HEK293 (cell line): ENCODE data around the gene DYNLT2.

Experiments used
- CTCF ChIA-PET: fragments of 350-600 bp; formaldehyde crosslinking; extraction: SDS; loops from one replicate; lab custom pipeline; 2021; ENCODE audit warnings: antibody characterized with exemption; lab: Yijun Ruan, JAX
- POLR2A ChIA-PET: fragments of 300-600 bp; formaldehyde crosslinking; extraction: SDS; loops from one replicate; lab custom pipeline; 2020; ENCODE audit warnings: antibody characterized with exemption, inconsistent platforms; lab: Yijun Ruan, JAX
- H3K27ac ChIP-seq: fragments of 200-500 bp; sonication (Bioruptor generic); 2 replicates; pipeline ENCODE4 v1.5.1; 2014; ENCODE audit warnings: low read depth, low read length, control low read depth, inconsistent platforms; ENCODE audit errors: extremely low read depth
- H3K36me3 ChIP-seq, 2 experiments: fragments of 200-500 bp in 1 of 2; sonication (Bioruptor generic) in 1 of 2; 1 replicate in 1 of 2; 2 replicates in 1 of 2; pipeline ENCODE4 v1.5.1; 2014 to 2017; ENCODE audit warnings: inconsistent platforms in 2 of 2, low read length in 2 of 2; ENCODE audit not compliant: control insufficient read depth in 2 of 2, insufficient read depth in 1 of 2
- H3K4me1 ChIP-seq: fragments of 200-500 bp; sonication (Bioruptor generic); 2 replicates; pipeline ENCODE4 v1.5.1; 2014; ENCODE audit warnings: mild to moderate bottlenecking, low read length, inconsistent platforms; ENCODE audit not compliant: control insufficient read depth, insufficient read depth
- H3K4me3 ChIP-seq: 2 replicates; pipeline ENCODE4 v1.5.1; 2011; ENCODE audit warnings: low read depth, mild to moderate bottlenecking, control low read depth, low read length, moderate library complexity
- H3K9me3 ChIP-seq: fragments of 200-500 bp; sonication (Bioruptor generic); 2 replicates; pipeline ENCODE4 v1.5.1; 2014; ENCODE audit warnings: low read depth, low read length, inconsistent platforms; ENCODE audit not compliant: control insufficient read depth, insufficient read depth
- EGR2 ChIP-seq: fragments of 450-650 bp; formaldehyde crosslinking; IDR thresholded peaks from 2 replicates; pipeline ENCODE4 v1.5.1; 2016; ENCODE audit warnings: low read depth, missing biosample characterization, missing genetic modification characterization
- KLF7 ChIP-seq: fragments of 450-650 bp; formaldehyde crosslinking; IDR thresholded peaks from 2 replicates; pipeline ENCODE4 v1.5.1; 2016; ENCODE audit warnings: missing biosample characterization, missing genetic modification characterization, borderline replicate concordance
- TCF7L2 ChIP-seq: IDR thresholded peaks from 2 replicates; pipeline ENCODE4 v1.6.1; 2011; ENCODE audit warnings: low read depth, mild to moderate bottlenecking, inconsistent platforms, low read length, moderate library complexity, borderline replicate concordance
- ZNF140 ChIP-seq: fragments of 450-650 bp; formaldehyde crosslinking; IDR thresholded peaks from 2 replicates; pipeline ENCODE4 v1.5.1; 2016; ENCODE audit warnings: missing biosample characterization, missing genetic modification characterization
- ZNF184 ChIP-seq: fragments of 450-650 bp; IDR thresholded peaks from 2 replicates; pipeline ENCODE4 v1.5.1; 2018; ENCODE audit warnings: missing biosample characterization, mild to moderate bottlenecking, missing genetic modification characterization
- ZNF350 ChIP-seq: fragments of 450-650 bp; formaldehyde crosslinking; IDR thresholded peaks from 2 replicates; pipeline ENCODE4 v1.5.0; 2017; ENCODE audit warnings: missing biosample characterization, mild to moderate bottlenecking, missing genetic modification characterization
- ZNF354C ChIP-seq: fragments of 450-650 bp; formaldehyde crosslinking; IDR thresholded peaks from 2 replicates; pipeline ENCODE4 v1.5.1; 2016; ENCODE audit warnings: missing biosample characterization, missing genetic modification characterization, low read depth, borderline replicate concordance
- ZNF362 ChIP-seq: fragments of 450-650 bp; formaldehyde crosslinking; IDR thresholded peaks from 2 replicates; pipeline ENCODE4 v1.5.1; 2016; ENCODE audit warnings: missing biosample characterization, missing genetic modification characterization
- ZNF629 ChIP-seq: fragments of 450-650 bp; formaldehyde crosslinking; IDR thresholded peaks from 2 replicates; pipeline ENCODE4 v1.5.1; 2017; ENCODE audit warnings: missing biosample characterization, missing genetic modification characterization
- ZNF670 ChIP-seq: fragments of 450-650 bp; formaldehyde crosslinking; IDR thresholded peaks from 2 replicates; pipeline ENCODE4 v1.5.1; 2016; ENCODE audit warnings: missing biosample characterization, missing genetic modification characterization, low read depth
- ZNF701 ChIP-seq: fragments of 450-650 bp; formaldehyde crosslinking; IDR thresholded peaks from 2 replicates; pipeline ENCODE4 v1.5.1; 2016; ENCODE audit warnings: missing biosample characterization, missing genetic modification characterization
- ZNF791 ChIP-seq: fragments of 450-650 bp; formaldehyde crosslinking; IDR thresholded peaks from 2 replicates; pipeline ENCODE4 v1.5.1; 2016; ENCODE audit warnings: missing biosample characterization, missing genetic modification characterization
- ZNF830 ChIP-seq: fragments of 450-650 bp; IDR thresholded peaks from 2 replicates; pipeline ENCODE4 v1.5.0; 2018; ENCODE audit warnings: missing biosample characterization, missing genetic modification characterization, low read depth, mild to moderate bottlenecking, moderate library complexity
- ZNF843 ChIP-seq: fragments of 450-650 bp; formaldehyde crosslinking; IDR thresholded peaks from 2 replicates; pipeline ENCODE4 v1.5.1; 2016; ENCODE audit warnings: missing biosample characterization, missing genetic modification characterization
- ZSCAN18 ChIP-seq: fragments of 450-650 bp; formaldehyde crosslinking; IDR thresholded peaks from 2 replicates; pipeline ENCODE4 v1.5.1; 2016; ENCODE audit warnings: missing biosample characterization, missing genetic modification characterization
- ZSCAN5A ChIP-seq: fragments of 450-650 bp; formaldehyde crosslinking; IDR thresholded peaks from 2 replicates; pipeline ENCODE4 v1.5.1; 2016; ENCODE audit warnings: missing biosample characterization, missing genetic modification characterization
- TF ChIP-seq, protein P1 (sequence below): fragments of 450-650 bp; formaldehyde crosslinking; optimal IDR thresholded peaks from 2 replicates; pipeline ENCODE3; 2016; ENCODE audit warnings: missing biosample characterization, mild to moderate bottlenecking, missing genetic modification characterization
- TF ChIP-seq, protein P2 (sequence below): fragments of 450-650 bp; formaldehyde crosslinking; IDR thresholded peaks from 2 replicates; pipeline ENCODE4 v1.5.1; 2016; ENCODE audit warnings: missing biosample characterization, missing genetic modification characterization
- TF ChIP-seq, protein P3 (sequence below): fragments of 450-650 bp; formaldehyde crosslinking; IDR thresholded peaks from 2 replicates; pipeline ENCODE4 v1.5.1; 2016; ENCODE audit warnings: missing biosample characterization, missing genetic modification characterization
- TF ChIP-seq, protein P4 (sequence below): fragments of 450-650 bp; formaldehyde crosslinking; IDR thresholded peaks from 2 replicates; pipeline ENCODE4 v1.5.1; 2016; ENCODE audit warnings: missing biosample characterization, missing genetic modification characterization

The DYNLT2 gene

GRCh38 chr6:169714178-169714577, 37.2 kb downstream of the DYNLT2 start:
- H3K4me3 ChIP-seq, result no peak overlapping the region
- no peaks in the 10 kb centered on the region for H3K9me3 ChIP-seq
- no peak overlapping the region for H3K27ac ChIP-seq
- POLR2A ChIA-PET, result no interaction called here
- H3K4me1 ChIP-seq, result 0 out of 2 replicates have a peak, but pooled peaks cover under 1% of the 10 kb centered on the region
- TF ChIP-seq, protein P1, sequence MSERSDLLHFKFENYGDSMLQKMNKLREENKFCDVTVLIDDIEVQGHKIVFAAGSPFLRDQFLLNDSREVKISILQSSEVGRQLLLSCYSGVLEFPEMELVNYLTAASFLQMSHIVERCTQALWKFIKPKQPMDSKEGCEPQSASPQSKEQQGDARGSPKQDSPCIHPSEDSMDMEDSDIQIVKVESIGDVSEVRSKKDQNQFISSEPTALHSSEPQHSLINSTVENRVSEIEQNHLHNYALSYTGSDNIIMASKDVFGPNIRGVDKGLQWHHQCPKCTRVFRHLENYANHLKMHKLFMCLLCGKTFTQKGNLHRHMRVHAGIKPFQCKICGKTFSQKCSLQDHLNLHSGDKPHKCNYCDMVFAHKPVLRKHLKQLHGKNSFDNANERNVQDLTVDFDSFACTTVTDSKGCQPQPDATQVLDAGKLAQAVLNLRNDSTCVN (tag by site-specific recombination), result no peak
- TF ChIP-seq EGR2 (tag by site-specific recombination) (no peak), KLF7 (tag by site-specific recombination) (no peak), ZNF670 (tag by site-specific recombination) (no peak), ZNF629 (no peak), TCF7L2 (no peak), ZNF843 (tag by site-specific recombination) (no peak), ZNF184 (no peak), ZNF701 (tag by site-specific recombination) (no peak), ZNF354C (tag by site-specific recombination) (no peak), ZNF140 (tag by site-specific recombination) (no peak), ZNF830 (tag by site-specific recombination) (no peak), ZNF362 (tag by site-specific recombination) (no peak), ZSCAN18 (no peak), ZNF350 (tag by site-specific recombination) (no peak), ZSCAN5A (no peak), ZNF791 (tag by site-specific recombination) (no peak)
- TF ChIP-seq, protein P2, sequence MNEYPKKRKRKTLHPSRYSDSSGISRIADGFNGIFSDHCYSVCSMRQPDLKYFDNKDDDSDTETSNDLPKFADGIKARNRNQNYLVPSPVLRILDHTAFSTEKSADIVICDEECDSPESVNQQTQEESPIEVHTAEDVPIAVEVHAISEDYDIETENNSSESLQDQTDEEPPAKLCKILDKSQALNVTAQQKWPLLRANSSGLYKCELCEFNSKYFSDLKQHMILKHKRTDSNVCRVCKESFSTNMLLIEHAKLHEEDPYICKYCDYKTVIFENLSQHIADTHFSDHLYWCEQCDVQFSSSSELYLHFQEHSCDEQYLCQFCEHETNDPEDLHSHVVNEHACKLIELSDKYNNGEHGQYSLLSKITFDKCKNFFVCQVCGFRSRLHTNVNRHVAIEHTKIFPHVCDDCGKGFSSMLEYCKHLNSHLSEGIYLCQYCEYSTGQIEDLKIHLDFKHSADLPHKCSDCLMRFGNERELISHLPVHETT (tag by site-specific recombination), result no peak
- TF ChIP-seq, protein P3, sequence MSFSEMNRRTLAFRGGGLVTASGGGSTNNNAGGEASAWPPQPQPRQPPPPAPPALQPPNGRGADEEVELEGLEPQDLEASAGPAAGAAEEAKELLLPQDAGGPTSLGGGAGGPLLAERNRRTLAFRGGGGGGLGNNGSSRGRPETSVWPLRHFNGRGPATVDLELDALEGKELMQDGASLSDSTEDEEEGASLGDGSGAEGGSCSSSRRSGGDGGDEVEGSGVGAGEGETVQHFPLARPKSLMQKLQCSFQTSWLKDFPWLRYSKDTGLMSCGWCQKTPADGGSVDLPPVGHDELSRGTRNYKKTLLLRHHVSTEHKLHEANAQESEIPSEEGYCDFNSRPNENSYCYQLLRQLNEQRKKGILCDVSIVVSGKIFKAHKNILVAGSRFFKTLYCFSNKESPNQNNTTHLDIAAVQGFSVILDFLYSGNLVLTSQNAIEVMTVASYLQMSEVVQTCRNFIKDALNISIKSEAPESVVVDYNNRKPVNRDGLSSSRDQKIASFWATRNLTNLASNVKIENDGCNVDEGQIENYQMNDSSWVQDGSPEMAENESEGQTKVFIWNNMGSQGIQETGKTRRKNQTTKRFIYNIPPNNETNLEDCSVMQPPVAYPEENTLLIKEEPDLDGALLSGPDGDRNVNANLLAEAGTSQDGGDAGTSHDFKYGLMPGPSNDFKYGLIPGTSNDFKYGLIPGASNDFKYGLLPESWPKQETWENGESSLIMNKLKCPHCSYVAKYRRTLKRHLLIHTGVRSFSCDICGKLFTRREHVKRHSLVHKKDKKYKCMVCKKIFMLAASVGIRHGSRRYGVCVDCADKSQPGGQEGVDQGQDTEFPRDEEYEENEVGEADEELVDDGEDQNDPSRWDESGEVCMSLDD (tag by site-specific recombination), result no peak
- TF ChIP-seq, protein P4, sequence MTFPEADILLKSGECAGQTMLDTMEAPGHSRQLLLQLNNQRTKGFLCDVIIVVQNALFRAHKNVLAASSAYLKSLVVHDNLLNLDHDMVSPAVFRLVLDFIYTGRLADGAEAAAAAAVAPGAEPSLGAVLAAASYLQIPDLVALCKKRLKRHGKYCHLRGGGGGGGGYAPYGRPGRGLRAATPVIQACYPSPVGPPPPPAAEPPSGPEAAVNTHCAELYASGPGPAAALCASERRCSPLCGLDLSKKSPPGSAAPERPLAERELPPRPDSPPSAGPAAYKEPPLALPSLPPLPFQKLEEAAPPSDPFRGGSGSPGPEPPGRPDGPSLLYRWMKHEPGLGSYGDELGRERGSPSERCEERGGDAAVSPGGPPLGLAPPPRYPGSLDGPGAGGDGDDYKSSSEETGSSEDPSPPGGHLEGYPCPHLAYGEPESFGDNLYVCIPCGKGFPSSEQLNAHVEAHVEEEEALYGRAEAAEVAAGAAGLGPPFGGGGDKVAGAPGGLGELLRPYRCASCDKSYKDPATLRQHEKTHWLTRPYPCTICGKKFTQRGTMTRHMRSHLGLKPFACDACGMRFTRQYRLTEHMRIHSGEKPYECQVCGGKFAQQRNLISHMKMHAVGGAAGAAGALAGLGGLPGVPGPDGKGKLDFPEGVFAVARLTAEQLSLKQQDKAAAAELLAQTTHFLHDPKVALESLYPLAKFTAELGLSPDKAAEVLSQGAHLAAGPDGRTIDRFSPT, result no peak
- H3K36me3 ChIP-seq, result peaks cover 73 to 86% of the 10 kb centered on the region in 2 experiments
- CTCF ChIA-PET, result interaction anchor here (1.1 kb wide), 1 partner anchor 87 kb away, joined by 3 read pairs; no protein-coding TSS in a partner anchor
